ENCODE data around the gene PTPN18. TPM values are rescaled to one million over a fixed set of nuclear protein-coding genes. Genes with fewer than 3 reads are reported as not detected.

Gene PTPN18
- total RNA-seq, 2 experiments from 2014 or later = 57.7 to 64.5 TPM

DNA sequence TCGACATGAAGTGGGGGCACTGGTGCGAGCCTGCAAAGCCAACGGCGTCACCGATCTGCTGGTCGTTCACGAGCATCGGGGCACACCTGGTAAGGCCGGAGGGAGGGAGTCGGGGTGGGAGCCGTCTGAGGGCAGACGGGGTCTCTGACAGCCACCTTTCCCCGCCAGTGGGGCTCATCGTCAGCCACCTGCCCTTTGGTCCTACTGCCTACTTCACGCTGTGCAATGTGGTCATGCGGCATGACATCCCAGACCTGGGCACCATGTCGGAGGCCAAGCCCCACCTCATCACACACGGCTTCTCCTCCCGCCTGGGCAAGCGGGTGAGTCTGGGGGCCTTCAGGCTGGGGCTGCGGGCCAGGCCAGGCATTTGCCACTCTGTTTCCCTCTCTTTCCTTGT is 10.2 kb upstream of the PTPN18 start:
- Mint-ChIP-seq H3K27me3 (no peaks in the 10 kb centered on the region), H3K27ac (no peak overlapping the region), H3K9me3 (no peaks in the 10 kb centered on the region), H3K4me1 (peaks cover 13% of the 10 kb centered on the region), H3K36me3 (peaks cover 31% of the 10 kb centered on the region), H3K4me3 (no peak overlapping the region)
- DNase-seq (no peak), ATAC-seq (ENCODE audit: low read depth) (no peak)
- POLR2A ChIA-PET = no interaction called here

DNA sequence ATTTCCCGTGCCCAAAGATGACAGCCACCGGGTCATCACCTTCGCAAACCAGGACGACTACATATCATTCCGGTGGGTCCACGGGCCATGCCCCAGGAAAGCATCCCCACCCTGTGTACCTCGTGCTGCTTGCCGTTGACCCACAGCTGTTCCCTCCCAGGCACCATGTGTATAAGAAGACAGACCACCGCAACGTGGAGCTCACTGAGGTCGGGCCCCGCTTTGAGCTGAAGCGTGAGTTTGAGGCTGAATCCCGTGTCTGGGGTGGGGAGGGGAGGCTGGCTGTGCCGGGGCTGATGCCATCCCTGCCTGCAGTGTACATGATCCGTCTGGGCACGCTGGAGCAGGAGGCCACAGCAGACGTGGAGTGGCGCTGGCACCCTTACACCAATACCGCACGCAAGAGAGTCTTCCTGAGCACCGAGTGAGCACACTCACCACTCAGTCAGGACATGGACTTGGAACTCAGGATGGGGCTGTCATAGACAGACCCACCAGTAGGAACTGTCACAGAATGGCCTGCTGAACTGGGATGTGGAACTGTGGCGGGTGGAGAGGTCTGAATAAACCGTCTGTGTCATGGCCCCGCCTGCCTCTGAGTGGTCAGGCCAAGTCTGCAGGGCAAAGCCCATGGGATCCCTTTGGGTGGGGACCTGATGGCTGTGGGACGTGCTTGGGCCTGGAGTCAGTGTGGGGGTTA is 9.7 kb upstream of the PTPN18 start:
- Mint-ChIP-seq H3K4me3 (no peak overlapping the region), H3K9me3 (no peaks in the 10 kb centered on the region), H3K4me1 (peaks cover 10% of the 10 kb centered on the region), H3K36me3 (peaks cover 31% of the 10 kb centered on the region), H3K27ac (no peak overlapping the region), H3K27me3 (no peaks in the 10 kb centered on the region)
- POLR2A ChIA-PET = interaction anchor here (0.5 kb wide), 1 partner anchor 177 kb away, joined by 4 read pairs; no protein-coding TSS in a partner anchor
- no peak for ATAC-seq (ENCODE audit: low read depth)
- DNase-seq = no peak

GRCh38 chr2:130346741-130347066 is 9.2 kb upstream of the PTPN18 start:
- peaks cover 28% of the 10 kb centered on the region for H3K36me3 Mint-ChIP-seq
- ATAC-seq (ENCODE audit: low read depth) (no peak), DNase-seq (no peak)
- peaks cover 7% of the 10 kb centered on the region for H3K4me1 Mint-ChIP-seq
- H3K9me3 Mint-ChIP-seq = no peaks in the 10 kb centered on the region
- POLR2A ChIA-PET = no interaction called here
- no peaks in the 10 kb centered on the region for H3K27me3 Mint-ChIP-seq
- H3K4me3 Mint-ChIP-seq = no peak overlapping the region
- no peak overlapping the region for H3K27ac Mint-ChIP-seq

- Mint-ChIP-seq H3K4me1 (peaks cover 11% of the 10 kb centered on the region), H3K4me3 (no peak overlapping the region), H3K36me3 (peaks cover 28% of the 10 kb centered on the region), H3K9me3 (no peaks in the 10 kb centered on the region), H3K27ac (no peak overlapping the region), H3K27me3 (no peaks in the 10 kb centered on the region)
- POLR2A ChIA-PET = no interaction called here
- ATAC-seq (ENCODE audit: low read depth) (no peak), DNase-seq (no peak)
Observed at GRCh38 chr2:130347220-130347925, 8.5 kb upstream of the PTPN18 start.

GRCh38 chr2:130349174-130349573 is 6.7 kb upstream of the PTPN18 start:
- Mint-ChIP-seq H3K4me3 (no peak overlapping the region), H3K4me1 (peaks cover 12% of the 10 kb centered on the region), H3K27ac (no peak overlapping the region), H3K36me3 (peaks cover 26% of the 10 kb centered on the region), H3K9me3 (no peaks in the 10 kb centered on the region), H3K27me3 (no peaks in the 10 kb centered on the region)
- DNase-seq = no peak
- POLR2A ChIA-PET = no interaction called here
- ATAC-seq (ENCODE audit: low read depth) = no peak

- DNase-seq = no peak
- peaks cover 16% of the 10 kb centered on the region for H3K36me3 Mint-ChIP-seq
- no peak overlapping the region for H3K27ac Mint-ChIP-seq
- H3K4me1 Mint-ChIP-seq = peaks cover 20% of the 10 kb centered on the region
- H3K9me3 Mint-ChIP-seq = no peaks in the 10 kb centered on the region
- ATAC-seq (ENCODE audit: low read depth) = no peak
- POLR2A ChIA-PET = interaction anchor here (1.8 kb wide), 1 partner anchor 9 kb away, joined by 11 read pairs; the partner anchor contains the start of gene IMP4
- H3K27me3 Mint-ChIP-seq = peaks cover under 1% of the 10 kb centered on the region
- no peak overlapping the region for H3K4me3 Mint-ChIP-seq
Observed at GRCh38 chr2:130351711-130352110, 4.1 kb upstream of the PTPN18 start.

DNA sequence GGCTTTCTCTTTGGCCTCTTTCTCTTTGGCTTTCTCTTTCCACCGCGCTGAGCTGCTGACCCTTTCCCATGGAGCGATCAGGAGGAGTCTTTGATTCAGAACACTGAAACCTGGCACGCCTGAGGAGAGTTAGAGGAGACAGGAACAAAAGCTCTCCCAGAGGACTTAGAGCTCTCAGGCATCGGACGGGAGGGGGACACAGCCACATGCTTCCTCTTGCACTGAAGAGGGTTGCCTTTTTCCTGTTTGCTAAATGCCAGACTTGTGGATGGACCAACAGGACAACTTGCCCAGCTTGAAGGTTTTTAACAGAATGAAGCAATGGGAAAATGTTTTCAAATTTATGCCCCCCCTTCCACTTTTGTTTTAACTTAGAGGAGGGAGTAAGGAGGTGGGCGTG is 3.6 kb upstream of the PTPN18 start:
- Mint-ChIP-seq H3K4me1 (peaks cover 17% of the 10 kb centered on the region), H3K36me3 (peaks cover 10% of the 10 kb centered on the region), H3K4me3 (no peak overlapping the region), H3K9me3 (no peaks in the 10 kb centered on the region), H3K27ac (no peak overlapping the region), H3K27me3 (peaks cover 2% of the 10 kb centered on the region)
- no peak for ATAC-seq (ENCODE audit: low read depth)
- DNase-seq = no peak
- POLR2A ChIA-PET = interaction anchor here (1.8 kb wide), 1 partner anchor 9 kb away, joined by 11 read pairs; the partner anchor contains the start of gene IMP4

DNA sequence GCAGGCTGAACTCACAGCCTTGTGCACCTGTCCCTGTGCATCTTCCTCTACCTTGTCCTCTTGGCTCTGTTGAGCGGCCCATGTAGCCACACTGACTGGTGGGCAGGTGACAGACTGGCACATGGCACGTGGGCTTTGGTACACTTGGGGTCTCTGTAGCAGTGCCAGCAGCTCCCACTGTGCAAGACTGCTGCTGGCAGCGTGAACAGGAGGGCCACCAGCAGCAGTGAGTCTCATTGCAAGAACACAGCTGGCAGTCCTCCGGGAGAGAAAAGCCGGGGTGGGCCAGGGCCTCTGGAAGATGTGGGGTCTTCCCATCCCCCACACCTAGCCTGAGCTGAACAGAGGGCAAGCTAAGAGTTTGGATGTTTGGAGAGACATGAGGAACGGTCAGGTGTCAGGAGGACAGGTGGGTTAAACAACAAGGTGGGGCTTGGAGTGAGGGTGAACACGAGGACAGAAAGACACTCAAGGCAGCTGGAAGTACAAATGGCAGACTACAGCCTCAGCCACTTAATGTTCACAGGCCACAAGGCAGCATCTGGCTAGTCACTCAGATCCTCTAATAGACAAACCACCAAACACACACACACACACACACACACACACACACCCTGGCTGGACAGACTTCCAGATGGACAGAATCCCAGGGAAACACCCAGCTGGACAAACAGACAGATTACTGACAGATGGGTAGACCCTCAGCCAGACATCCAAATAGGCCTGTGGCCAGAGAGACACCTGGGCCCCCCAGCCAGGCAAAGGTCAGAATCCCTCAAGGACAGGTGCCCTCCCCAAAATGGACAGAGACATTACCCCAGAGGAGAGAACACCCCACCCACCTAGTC is 2.3 kb upstream of the PTPN18 start:
- Mint-ChIP-seq H3K27ac (peak overlapping the region; percentile 38), H3K36me3 (no peaks in the 10 kb centered on the region), H3K9me3 (no peaks in the 10 kb centered on the region), H3K4me3 (no peak overlapping the region), H3K4me1 (peaks cover 14% of the 10 kb centered on the region), H3K27me3 (peaks cover 2% of the 10 kb centered on the region)
- no peak for DNase-seq
- no peak for ATAC-seq (ENCODE audit: low read depth)
- POLR2A ChIA-PET = interaction anchor here (1.8 kb wide), 1 partner anchor 11 kb away, joined by 11 read pairs; the partner anchor contains the start of gene IMP4

GRCh38 chr2:130354139-130354428 is 1.8 kb upstream of the PTPN18 start:
- Mint-ChIP-seq H3K36me3 (no peaks in the 10 kb centered on the region), H3K9me3 (no peaks in the 10 kb centered on the region), H3K27ac (no peak overlapping the region), H3K27me3 (peaks cover 2% of the 10 kb centered on the region), H3K4me1 (peaks cover 14% of the 10 kb centered on the region), H3K4me3 (no peak overlapping the region)
- POLR2A ChIA-PET = no interaction called here
- DNase-seq (no peak), ATAC-seq (ENCODE audit: low read depth) (no peak)

- H3K27ac Mint-ChIP-seq = no peak overlapping the region
- DNase-seq = no peak
- POLR2A ChIA-PET = interaction anchor here (1.0 to 1.9 kb wide), 2 partner anchors 12 to 18 kb away, joined by 3 to 18 read pairs; partner anchors contain the start of gene IMP4
- H3K36me3 Mint-ChIP-seq = no peaks in the 10 kb centered on the region
- peak overlapping the region; percentile 83 for H3K4me3 Mint-ChIP-seq
- H3K27me3 Mint-ChIP-seq = peaks cover 2% of the 10 kb centered on the region
- peaks cover 14% of the 10 kb centered on the region for H3K4me1 Mint-ChIP-seq
- H3K9me3 Mint-ChIP-seq = no peaks in the 10 kb centered on the region
- no peak for ATAC-seq (ENCODE audit: low read depth)
Observed at GRCh38 chr2:130355172-130355577, 681 bp upstream of the PTPN18 start.

DNA sequence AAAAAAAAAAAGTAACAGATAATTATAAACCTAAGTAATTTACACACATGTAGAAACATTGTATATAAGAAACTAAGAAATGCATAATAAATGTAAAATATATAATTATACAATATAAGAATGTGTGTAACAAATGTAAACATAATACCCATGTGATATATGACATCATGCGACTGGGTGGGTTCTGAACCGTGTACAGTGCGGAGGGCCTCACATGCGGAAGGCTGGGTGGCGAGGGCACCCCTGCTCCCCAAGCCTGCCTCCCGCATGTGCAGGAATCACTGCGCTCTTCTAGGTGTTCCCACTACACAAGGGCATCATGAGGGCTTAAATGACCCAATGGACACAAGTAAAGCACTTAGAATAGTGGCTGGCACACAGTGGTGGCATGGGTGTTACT is 2.0 kb downstream of the PTPN18 start:
- ATAC-seq (ENCODE audit: low read depth) (no peak), DNase-seq (no peak)
- H3K4me1 Mint-ChIP-seq = peaks cover 8% of the 10 kb centered on the region
- no peak overlapping the region for H3K27ac Mint-ChIP-seq
- H3K27me3 Mint-ChIP-seq = peaks cover 8% of the 10 kb centered on the region
- no peaks in the 10 kb centered on the region for H3K36me3 Mint-ChIP-seq
- H3K9me3 Mint-ChIP-seq = no peaks in the 10 kb centered on the region
- POLR2A ChIA-PET = no interaction called here
- H3K4me3 Mint-ChIP-seq = no peak overlapping the region

DNA sequence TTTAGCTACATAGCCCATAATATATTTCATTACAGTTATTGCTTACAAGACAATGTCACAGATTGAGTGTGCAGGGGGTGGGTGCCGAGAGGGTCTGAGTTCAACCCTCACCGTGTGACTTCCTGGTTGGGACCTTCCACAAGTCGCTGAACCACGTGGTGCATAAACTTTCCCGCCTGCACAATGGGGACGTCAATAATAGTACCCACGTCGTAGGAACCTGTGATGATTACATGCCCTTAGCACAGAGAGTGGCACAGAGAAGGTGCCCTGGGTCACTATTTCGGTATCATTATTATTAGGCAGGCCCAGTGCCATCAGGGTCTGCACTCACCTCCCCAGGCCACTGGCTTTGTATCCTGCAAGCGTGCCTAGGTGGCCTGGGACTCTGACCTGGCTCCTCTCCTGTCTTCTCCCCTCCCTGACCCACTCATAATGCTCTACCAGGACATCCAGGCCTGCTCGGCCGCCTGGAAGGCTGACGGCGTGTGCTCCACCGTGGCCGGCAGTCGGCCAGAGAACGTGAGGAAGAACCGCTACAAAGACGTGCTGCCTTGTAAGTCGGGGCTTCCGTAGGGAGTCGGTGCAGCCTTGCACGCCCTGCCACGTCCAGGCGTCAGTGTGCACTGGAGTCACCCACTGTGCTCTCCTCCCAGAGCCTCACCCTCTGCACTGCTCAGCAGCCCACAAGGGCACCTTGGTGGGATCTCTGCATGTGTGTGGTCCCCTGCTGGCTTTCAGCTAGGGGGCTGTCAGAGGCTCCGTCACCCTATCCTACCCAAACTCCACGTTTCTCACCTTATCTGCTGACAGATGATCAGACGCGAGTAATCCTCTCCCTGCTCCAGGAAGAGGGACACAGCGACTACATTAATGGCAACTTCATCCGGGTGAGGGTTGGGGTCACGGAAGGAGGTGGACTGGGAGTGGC is 2.8 kb downstream of the PTPN18 start:
- peaks cover 10% of the 10 kb centered on the region for H3K27me3 Mint-ChIP-seq
- DNase-seq = no peak
- no peak overlapping the region for H3K27ac Mint-ChIP-seq
- H3K36me3 Mint-ChIP-seq = no peaks in the 10 kb centered on the region
- H3K9me3 Mint-ChIP-seq = no peaks in the 10 kb centered on the region
- peaks cover 8% of the 10 kb centered on the region for H3K4me1 Mint-ChIP-seq
- POLR2A ChIA-PET = no interaction called here
- no peak for ATAC-seq (ENCODE audit: low read depth)
- H3K4me3 Mint-ChIP-seq = no peak overlapping the region

DNA sequence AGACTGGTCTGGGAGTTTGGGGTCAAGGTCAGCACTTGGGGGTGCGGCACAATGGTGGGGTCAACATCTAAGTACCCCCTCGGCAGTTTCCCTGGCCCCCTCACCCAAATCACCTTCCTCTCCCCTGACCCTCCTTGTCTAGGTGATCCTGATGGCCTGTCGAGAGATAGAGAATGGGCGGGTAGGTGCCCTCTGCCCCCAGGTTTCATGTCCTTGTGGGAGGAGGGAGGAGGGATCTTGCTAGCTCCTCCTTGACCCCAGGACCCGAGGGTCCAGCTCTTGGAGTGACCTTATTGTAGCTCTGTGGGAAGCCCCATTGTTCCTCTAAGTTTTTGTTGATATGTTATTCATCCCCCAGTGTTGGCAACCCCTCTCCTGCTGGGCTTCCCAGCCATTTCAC is 3.6 kb downstream of the PTPN18 start:
- H3K27me3 Mint-ChIP-seq = peaks cover 10% of the 10 kb centered on the region
- POLR2A ChIA-PET = no interaction called here
- ATAC-seq (ENCODE audit: low read depth) = no peak
- H3K9me3 Mint-ChIP-seq = no peaks in the 10 kb centered on the region
- DNase-seq = no peak
- H3K4me3 Mint-ChIP-seq = no peak overlapping the region
- H3K27ac Mint-ChIP-seq = no peak overlapping the region
- H3K4me1 Mint-ChIP-seq = peaks cover 8% of the 10 kb centered on the region
- no peaks in the 10 kb centered on the region for H3K36me3 Mint-ChIP-seq
